GM12872 (cell line): ENCODE data around the gene COL28A1.

Experiments used
- TF ChIP-seq, protein P1 (sequence below): IDR thresholded peaks from 3 replicates; pipeline ENCODE4 v1.5.1; 2011; ENCODE audit warnings: low read depth, mild to moderate bottlenecking, low read length, moderate library complexity; ENCODE audit not compliant: insufficient read depth

COL28A1 gene

DNA sequence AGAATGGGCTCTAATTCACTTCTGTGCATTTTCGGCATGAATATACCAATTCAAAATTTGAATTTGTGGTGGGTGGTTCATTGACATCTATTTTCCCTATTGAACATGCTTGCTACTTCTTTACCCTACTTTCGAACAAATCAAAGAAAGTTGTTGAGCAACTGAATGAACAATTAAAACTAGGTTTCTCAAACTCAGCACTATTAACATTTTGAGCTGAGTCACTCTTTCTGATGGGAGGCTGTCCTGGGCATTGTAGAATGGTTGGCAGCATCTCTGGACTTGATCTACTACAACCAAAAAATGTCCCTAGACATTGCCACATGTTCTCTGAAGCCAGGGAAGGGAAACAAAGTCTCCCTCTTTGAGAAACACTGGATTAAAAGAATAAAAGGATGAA lies 116.7 kb downstream of the COL28A1 start:
- TF ChIP-seq, protein P1, sequence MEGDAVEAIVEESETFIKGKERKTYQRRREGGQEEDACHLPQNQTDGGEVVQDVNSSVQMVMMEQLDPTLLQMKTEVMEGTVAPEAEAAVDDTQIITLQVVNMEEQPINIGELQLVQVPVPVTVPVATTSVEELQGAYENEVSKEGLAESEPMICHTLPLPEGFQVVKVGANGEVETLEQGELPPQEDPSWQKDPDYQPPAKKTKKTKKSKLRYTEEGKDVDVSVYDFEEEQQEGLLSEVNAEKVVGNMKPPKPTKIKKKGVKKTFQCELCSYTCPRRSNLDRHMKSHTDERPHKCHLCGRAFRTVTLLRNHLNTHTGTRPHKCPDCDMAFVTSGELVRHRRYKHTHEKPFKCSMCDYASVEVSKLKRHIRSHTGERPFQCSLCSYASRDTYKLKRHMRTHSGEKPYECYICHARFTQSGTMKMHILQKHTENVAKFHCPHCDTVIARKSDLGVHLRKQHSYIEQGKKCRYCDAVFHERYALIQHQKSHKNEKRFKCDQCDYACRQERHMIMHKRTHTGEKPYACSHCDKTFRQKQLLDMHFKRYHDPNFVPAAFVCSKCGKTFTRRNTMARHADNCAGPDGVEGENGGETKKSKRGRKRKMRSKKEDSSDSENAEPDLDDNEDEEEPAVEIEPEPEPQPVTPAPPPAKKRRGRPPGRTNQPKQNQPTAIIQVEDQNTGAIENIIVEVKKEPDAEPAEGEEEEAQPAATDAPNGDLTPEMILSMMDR = no peak

GRCh38 chr7:7417851-7418250 lies 117.8 kb downstream of the COL28A1 start:
- TF ChIP-seq, protein P1 = no peak

- TF ChIP-seq, protein P1 = no peak
Measured at GRCh38 chr7:7417414-7417813, 118.3 kb downstream of the COL28A1 start.

DNA sequence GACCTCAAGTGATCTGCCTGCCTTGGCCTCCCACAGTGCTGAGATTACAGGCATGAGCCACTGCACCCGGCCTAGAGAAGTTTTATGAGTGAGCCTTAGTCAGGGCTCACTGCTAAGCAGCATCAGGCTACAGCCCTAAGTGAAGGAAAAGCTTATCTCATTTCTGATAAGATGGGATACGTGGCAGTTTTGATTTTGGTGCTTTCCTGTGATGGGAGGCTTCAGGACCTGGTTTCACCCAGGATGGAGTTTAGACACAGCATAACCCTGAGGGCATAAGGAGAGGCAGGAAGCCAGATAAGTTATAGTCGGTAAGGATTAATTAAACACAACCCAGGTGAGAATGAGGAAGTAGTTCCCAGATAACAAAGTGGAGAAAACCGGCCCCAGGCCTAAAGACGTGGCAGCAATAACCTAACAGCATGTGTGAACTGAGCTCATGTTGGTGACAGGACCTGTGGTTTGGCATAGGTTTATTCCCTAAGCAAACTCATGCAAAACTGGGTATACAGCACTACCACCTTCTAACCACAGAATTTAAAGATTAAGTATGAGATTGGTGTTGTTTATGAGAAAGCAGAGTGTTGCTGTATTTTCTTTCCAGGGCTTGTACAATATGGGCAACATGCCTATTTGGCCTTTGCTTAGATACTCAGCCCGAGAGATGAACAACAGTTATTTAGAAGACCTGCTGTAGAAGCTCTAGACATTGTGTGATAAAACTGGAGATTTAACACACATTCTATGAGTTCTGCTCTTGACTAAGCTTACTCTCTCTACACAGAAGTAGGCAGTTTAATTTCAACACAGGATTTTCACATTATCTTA lies 119.4 kb downstream of the COL28A1 start:
- TF ChIP-seq, protein P1 = no peak

GRCh38 chr7:7414791-7415603 lies 120.7 kb downstream of the COL28A1 start:
- TF ChIP-seq, protein P1 = no peak

- TF ChIP-seq, protein P1 = no peak
Measured at GRCh38 chr7:7408001-7408770, 127.5 kb downstream of the COL28A1 start.

DNA sequence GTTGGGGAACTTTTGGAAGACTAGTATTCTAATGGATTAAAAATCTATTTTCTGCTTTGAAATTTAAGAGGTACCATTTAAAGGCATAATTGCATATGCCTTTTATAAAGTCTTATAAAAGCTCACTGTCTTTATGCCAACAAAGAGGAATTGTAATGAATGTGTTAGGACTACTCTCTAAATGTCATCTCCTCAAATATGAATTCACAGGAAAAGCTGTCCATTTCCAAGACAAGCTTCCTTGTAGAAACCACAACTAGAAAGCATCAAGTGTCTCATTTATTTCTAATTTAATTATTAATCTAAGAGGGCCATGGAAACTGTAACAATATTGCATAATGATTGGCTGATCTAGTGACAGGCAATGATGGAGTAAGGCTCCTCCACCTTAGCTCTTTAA lies 130.2 kb downstream of the COL28A1 start:
- TF ChIP-seq, protein P1 = no peak
